ENCODE results near the gene CERS6.

The CERS6 gene

GRCh38 chr2:168592181-168592831 lies 136.2 kb downstream of the CERS6 start:
- H3K36me3 Mint-ChIP-seq (ENCODE audit: insufficient read depth) = no peaks in the 10 kb centered on the region
- peaks cover 0 to 13% of the 10 kb centered on the region in 2 donors for H3K27me3 Mint-ChIP-seq
- peaks cover 0 to 10% of the 10 kb centered on the region in 2 donors for H3K4me1 Mint-ChIP-seq (ENCODE audit: low read depth in 2 of 2)
- H3K4me3 Mint-ChIP-seq = no peak overlapping the region
- ATAC-seq (replicated peaks) (no peak), DNase-seq (no peak)
- peak overlapping the region in 1 of 2 donors; percentile 11 for H3K27ac Mint-ChIP-seq
- H3K9me3 Mint-ChIP-seq = no peaks in the 10 kb centered on the region

GRCh38 chr2:168593713-168594112 lies 137.6 kb downstream of the CERS6 start:
- ATAC-seq (replicated peaks) = no peak
- no peaks in the 10 kb centered on the region for H3K9me3 Mint-ChIP-seq
- H3K4me1 Mint-ChIP-seq (ENCODE audit: low read depth in 2 of 2) = peaks cover 0 to 10% of the 10 kb centered on the region in 2 donors
- no peak overlapping the region for H3K27ac Mint-ChIP-seq
- no peak for DNase-seq
- H3K36me3 Mint-ChIP-seq (ENCODE audit: insufficient read depth) = no peaks in the 10 kb centered on the region
- peaks cover 0 to 13% of the 10 kb centered on the region in 2 donors for H3K27me3 Mint-ChIP-seq
- no peak overlapping the region for H3K4me3 Mint-ChIP-seq

- ATAC-seq (replicated peaks) = no peak
- no peak for DNase-seq
- Mint-ChIP-seq H3K4me3 (no peak overlapping the region), H3K36me3 (ENCODE audit: insufficient read depth) (no peaks in the 10 kb centered on the region), H3K9me3 (no peaks in the 10 kb centered on the region), H3K4me1 (ENCODE audit: low read depth in 2 of 2) (peaks cover 0 to 10% of the 10 kb centered on the region in 2 donors), H3K27me3 (peaks cover 0 to 13% of the 10 kb centered on the region in 2 donors), H3K27ac (no peak overlapping the region)
Measured at GRCh38 chr2:168594778-168595177, 138.7 kb downstream of the CERS6 start.

GRCh38 chr2:168596881-168597655 lies 141.0 kb downstream of the CERS6 start:
- Mint-ChIP-seq H3K36me3 (ENCODE audit: insufficient read depth) (no peaks in the 10 kb centered on the region), H3K27me3 (peaks cover 0 to 9% of the 10 kb centered on the region in 2 donors), H3K4me1 (ENCODE audit: low read depth in 2 of 2) (peaks cover 0 to 8% of the 10 kb centered on the region in 2 donors), H3K4me3 (no peak overlapping the region), H3K27ac (no peak overlapping the region), H3K9me3 (no peaks in the 10 kb centered on the region)
- ATAC-seq (replicated peaks) = no peak
- DNase-seq = no peak

GRCh38 chr2:168599738-168600137 lies 143.7 kb downstream of the CERS6 start:
- Mint-ChIP-seq H3K27me3 (no peaks in the 10 kb centered on the region), H3K4me1 (ENCODE audit: low read depth in 2 of 2) (peaks cover 0 to 4% of the 10 kb centered on the region in 2 donors), H3K36me3 (ENCODE audit: insufficient read depth) (no peaks in the 10 kb centered on the region), H3K4me3 (no peak overlapping the region), H3K27ac (no peak overlapping the region), H3K9me3 (peaks cover 0 to 10% of the 10 kb centered on the region in 2 donors)
- ATAC-seq (replicated peaks) = no peak
- no peak for DNase-seq

- no peak for ATAC-seq (replicated peaks)
- Mint-ChIP-seq H3K4me1 (ENCODE audit: low read depth in 2 of 2) (peaks cover 0 to 1% of the 10 kb centered on the region in 2 donors), H3K36me3 (ENCODE audit: insufficient read depth) (no peaks in the 10 kb centered on the region), H3K27me3 (no peaks in the 10 kb centered on the region), H3K9me3 (peaks cover 5 to 18% of the 10 kb centered on the region in 2 donors), H3K27ac (no peak overlapping the region), H3K4me3 (no peak overlapping the region)
- no peak for DNase-seq
Measured at GRCh38 chr2:168600949-168601348, 144.9 kb downstream of the CERS6 start.

GRCh38 chr2:168601741-168602140 lies 145.7 kb downstream of the CERS6 start:
- H3K4me3 Mint-ChIP-seq = no peak overlapping the region
- H3K9me3 Mint-ChIP-seq = peaks cover 5 to 18% of the 10 kb centered on the region in 2 donors
- DNase-seq (no peak), ATAC-seq (replicated peaks) (no peak)
- H3K4me1 Mint-ChIP-seq (ENCODE audit: low read depth in 2 of 2) = peaks cover 0 to 1% of the 10 kb centered on the region in 2 donors
- H3K27me3 Mint-ChIP-seq = no peaks in the 10 kb centered on the region
- H3K36me3 Mint-ChIP-seq (ENCODE audit: insufficient read depth) = no peaks in the 10 kb centered on the region
- no peak overlapping the region for H3K27ac Mint-ChIP-seq

- H3K4me3 Mint-ChIP-seq = no peak overlapping the region
- H3K36me3 Mint-ChIP-seq (ENCODE audit: insufficient read depth) = peaks cover 3% of the 10 kb centered on the region
- no peak for DNase-seq
- H3K4me1 Mint-ChIP-seq (ENCODE audit: low read depth in 2 of 2) = peaks cover 0 to 1% of the 10 kb centered on the region in 2 donors
- H3K27ac Mint-ChIP-seq = no peak overlapping the region
- no peaks in the 10 kb centered on the region for H3K27me3 Mint-ChIP-seq
- H3K9me3 Mint-ChIP-seq = peaks cover 5 to 18% of the 10 kb centered on the region in 2 donors
- no peak for ATAC-seq (replicated peaks)
Measured at GRCh38 chr2:168602379-168602778, 146.3 kb downstream of the CERS6 start.

- H3K4me1 Mint-ChIP-seq (ENCODE audit: low read depth in 2 of 2) = peaks cover 0 to 1% of the 10 kb centered on the region in 2 donors
- H3K36me3 Mint-ChIP-seq (ENCODE audit: insufficient read depth) = peaks cover 3% of the 10 kb centered on the region
- no peak overlapping the region for H3K27ac Mint-ChIP-seq
- DNase-seq (no peak), ATAC-seq (replicated peaks) (no peak)
- no peaks in the 10 kb centered on the region for H3K27me3 Mint-ChIP-seq
- peaks cover 5 to 18% of the 10 kb centered on the region in 2 donors for H3K9me3 Mint-ChIP-seq
- no peak overlapping the region for H3K4me3 Mint-ChIP-seq
Measured at GRCh38 chr2:168602846-168603401, 146.9 kb downstream of the CERS6 start.

- ATAC-seq (replicated peaks) = no peak
- H3K27ac Mint-ChIP-seq = no peak overlapping the region
- H3K4me3 Mint-ChIP-seq = no peak overlapping the region
- no peaks in the 10 kb centered on the region for H3K27me3 Mint-ChIP-seq
- H3K9me3 Mint-ChIP-seq = peaks cover 5 to 18% of the 10 kb centered on the region in 2 donors
- peaks cover 0 to 1% of the 10 kb centered on the region in 2 donors for H3K4me1 Mint-ChIP-seq (ENCODE audit: low read depth in 2 of 2)
- no peak for DNase-seq
- H3K36me3 Mint-ChIP-seq (ENCODE audit: insufficient read depth) = peaks cover 3% of the 10 kb centered on the region
Measured at GRCh38 chr2:168603439-168603961, 147.4 kb downstream of the CERS6 start.

GRCh38 chr2:168604252-168604651 lies 148.2 kb downstream of the CERS6 start:
- H3K4me3 Mint-ChIP-seq = no peak overlapping the region
- no peaks in the 10 kb centered on the region for H3K27me3 Mint-ChIP-seq
- ATAC-seq (replicated peaks) (no peak), DNase-seq (no peak)
- peaks cover 0 to 1% of the 10 kb centered on the region in 2 donors for H3K4me1 Mint-ChIP-seq (ENCODE audit: low read depth in 2 of 2)
- peaks cover 3% of the 10 kb centered on the region for H3K36me3 Mint-ChIP-seq (ENCODE audit: insufficient read depth)
- peaks cover 5 to 18% of the 10 kb centered on the region in 2 donors for H3K9me3 Mint-ChIP-seq
- no peak overlapping the region for H3K27ac Mint-ChIP-seq

GRCh38 chr2:168607992-168608391 lies 151.9 kb downstream of the CERS6 start:
- H3K9me3 Mint-ChIP-seq = peaks cover 5 to 18% of the 10 kb centered on the region in 2 donors
- peaks cover 3% of the 10 kb centered on the region for H3K36me3 Mint-ChIP-seq (ENCODE audit: insufficient read depth)
- no peaks in the 10 kb centered on the region for H3K4me1 Mint-ChIP-seq (ENCODE audit: low read depth in 2 of 2)
- H3K27ac Mint-ChIP-seq = no peak overlapping the region
- DNase-seq (no peak), ATAC-seq (replicated peaks) (no peak)
- H3K27me3 Mint-ChIP-seq = no peaks in the 10 kb centered on the region
- H3K4me3 Mint-ChIP-seq = no peak overlapping the region

- no peaks in the 10 kb centered on the region for H3K27me3 Mint-ChIP-seq
- H3K36me3 Mint-ChIP-seq (ENCODE audit: insufficient read depth) = peaks cover 3% of the 10 kb centered on the region
- no peak overlapping the region for H3K4me3 Mint-ChIP-seq
- peaks cover 5 to 18% of the 10 kb centered on the region in 2 donors for H3K9me3 Mint-ChIP-seq
- H3K4me1 Mint-ChIP-seq (ENCODE audit: low read depth in 2 of 2) = no peaks in the 10 kb centered on the region
- ATAC-seq (replicated peaks) (no peak), DNase-seq (no peak)
- H3K27ac Mint-ChIP-seq = no peak overlapping the region
Measured at GRCh38 chr2:168608796-168609195, 152.7 kb downstream of the CERS6 start.
